Hepatocyte (in vitro differentiated cells): ENCODE measurements around the gene CTNNA1. TPM values are rescaled to one million over a fixed set of nuclear protein-coding genes. Genes with fewer than 3 reads are reported as not detected.

Experiments used
- DNase-seq: peaks from one replicate; pipeline ENCODE4 v3.0.0-alpha.2; 2016; ENCODE audit warnings: low spot score
- H2AFZ ChIP-seq: fragments of 200-600 bp; sonication (generic); 2 replicates; pipeline ENCODE4 v1.6.0; 2016; ENCODE audit warnings: antibody characterized with exemption, mild to moderate bottlenecking
- H3K27ac ChIP-seq: fragments of 200-600 bp; sonication (generic); 2 replicates; pipeline ENCODE4 v1.5.1; 2016; ENCODE audit warnings: mild to moderate bottlenecking
- H3K27me3 ChIP-seq: fragments of 200-600 bp; sonication (generic); 2 replicates; pipeline ENCODE4 v1.6.1; 2016
- H3K36me3 ChIP-seq: fragments of 200-600 bp; sonication (generic); replicated peaks from 2 replicates; pipeline ENCODE4 v1.5.1; 2016; ENCODE audit warnings: low read depth; ENCODE audit not compliant: insufficient read depth
- H3K4me1 ChIP-seq: fragments of 200-600 bp; sonication (generic); 2 replicates; pipeline ENCODE4 v1.5.1; 2016; ENCODE audit warnings: mild to moderate bottlenecking, moderate library complexity; ENCODE audit not compliant: insufficient read depth
- H3K4me2 ChIP-seq: fragments of 200-600 bp; sonication (generic); 2 replicates; pipeline ENCODE4 v1.6.0; 2016
- H3K4me3 ChIP-seq: fragments of 200-600 bp; sonication (generic); 2 replicates; pipeline ENCODE4 v1.5.1; 2016; ENCODE audit warnings: mild to moderate bottlenecking
- H3K79me2 ChIP-seq: fragments of 200-600 bp; sonication (generic); 2 replicates; pipeline ENCODE4 v1.6.0; 2017; ENCODE audit warnings: mild to moderate bottlenecking
- H3K9me2 ChIP-seq: fragments of 200-600 bp; sonication (generic); replicated peaks from 2 replicates; pipeline ENCODE4 v1.6.0; 2017; ENCODE audit warnings: mild to moderate bottlenecking; ENCODE audit not compliant: insufficient read depth
- H3K9me3 ChIP-seq: fragments of 200-600 bp; sonication (generic); 2 replicates; pipeline ENCODE4 v1.5.1; 2016; ENCODE audit warnings: low read depth, mild to moderate bottlenecking
- H4K20me1 ChIP-seq: fragments of 200-600 bp; sonication (generic); 2 replicates; pipeline ENCODE4 v1.6.0; 2016; ENCODE audit warnings: mild to moderate bottlenecking; ENCODE audit not compliant: insufficient read depth, poor library complexity, severe bottlenecking
- CTCF ChIP-seq: fragments of 200-600 bp; sonication (generic); IDR thresholded peaks from 2 replicates; pipeline ENCODE4 v1.5.1; 2016; ENCODE audit warnings: antibody characterized with exemption, mild to moderate bottlenecking; ENCODE audit not compliant: poor library complexity
- EZH2 ChIP-seq: fragments of 200-600 bp; sonication (generic); IDR thresholded peaks from 2 replicates; pipeline ENCODE4 v1.6.1; 2016; ENCODE audit warnings: antibody characterized with exemption, mild to moderate bottlenecking, borderline replicate concordance
- EZH2phosphoT487 ChIP-seq: fragments of 200-600 bp; sonication (generic); IDR thresholded peaks from one replicate; pipeline ENCODE4 v1.6.1; 2018; ENCODE audit warnings: antibody characterized with exemption, mild to moderate bottlenecking, low read depth, moderate library complexity; ENCODE audit not compliant: unreplicated experiment, severe bottlenecking
- WGBS: methylation state at CpG from one replicate; pipeline ENCODE4 v1.1.6; 2016; ENCODE audit warnings: low lambda C conversion rate; ENCODE audit errors: missing lambda C conversion rate; 5-methylcytosine and 5-hydroxymethylcytosine counted together
- polyA plus RNA-seq: library from polyadenylated mRNA; unstranded; fragments of >200 nt; fragmentation: Nextera tagmentation; extraction: Ambion mirVana; gene quantifications from 2 replicates; pipeline ENCODE4 v1.2.1, GENCODE V29; 2016
- total RNA-seq: library from RNA; depleted of rRNA; stranded (reverse); fragments of >200 nt; gene quantifications from 2 replicates; pipeline ENCODE4 v1.2.3, GENCODE V29; 2014

CTNNA1 gene
- total and polyA plus RNA-seq, 2 experiments from 2014 or later, result 152 to 349 TPM

DNA sequence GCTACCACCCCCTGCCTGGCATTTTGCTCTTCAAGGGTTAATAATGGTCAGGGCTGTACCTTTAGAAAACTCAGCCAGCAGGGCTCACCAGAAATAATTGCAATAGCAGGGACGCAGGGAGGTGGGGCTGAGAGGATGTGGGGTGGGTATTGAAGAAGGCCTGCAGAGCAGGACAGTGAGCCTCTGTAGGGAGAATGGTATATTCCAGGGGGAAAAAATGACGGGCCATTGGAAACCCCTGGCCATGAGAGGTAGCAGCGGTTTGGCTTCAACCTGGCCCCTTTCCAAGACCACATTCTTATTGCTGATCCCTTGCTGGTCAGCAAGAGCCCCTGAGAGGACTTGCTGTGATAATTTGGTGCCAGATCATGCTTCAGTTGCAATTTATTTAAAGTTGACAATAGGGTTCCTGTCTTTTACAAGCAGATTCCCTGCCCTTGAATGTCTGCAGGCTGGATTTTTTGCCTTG, 36.7 kb upstream of the CTNNA1 start:
- no peaks in the 10 kb centered on the region for H3K36me3 ChIP-seq
- WGBS, result 21% methylated on average over 3 of the region's 3 CpGs
- H3K9me3 ChIP-seq, result no peaks in the 10 kb centered on the region
- no peaks in the 10 kb centered on the region for H3K79me2 ChIP-seq
- H3K27ac ChIP-seq, result peak overlapping the region; percentile 12
- H3K9me2 ChIP-seq, result no peaks in the 10 kb centered on the region
- no peaks in the 10 kb centered on the region for H4K20me1 ChIP-seq
- no peaks in the 10 kb centered on the region for H3K27me3 ChIP-seq
- no peak for TF ChIP-seq EZH2phosphoT487
- TF ChIP-seq EZH2, result no peak
- TF ChIP-seq CTCF, result no peak
- no peak overlapping the region for H3K4me3 ChIP-seq
- no peak overlapping the region for H2AFZ ChIP-seq
- peaks cover 7% of the 10 kb centered on the region for H3K4me1 ChIP-seq
- no peak for DNase-seq
- H3K4me2 ChIP-seq, result no peak overlapping the region

- TF ChIP-seq CTCF (no peak), EZH2 (no peak), EZH2phosphoT487 (no peak)
- H3K4me1 ChIP-seq, result peaks cover 7% of the 10 kb centered on the region
- no peak overlapping the region for H3K4me3 ChIP-seq
Observed at GRCh38 chr5:138717399-138717798, 35.8 kb upstream of the CTNNA1 start.

GRCh38 chr5:138719811-138720210, 33.4 kb upstream of the CTNNA1 start:
- no peaks in the 10 kb centered on the region for H3K79me2 ChIP-seq
- H3K4me3 ChIP-seq, result no peak overlapping the region
- H3K4me1 ChIP-seq, result peaks cover 14% of the 10 kb centered on the region
- H3K9me3 ChIP-seq, result no peaks in the 10 kb centered on the region
- no peak overlapping the region for H3K4me2 ChIP-seq
- H3K27me3 ChIP-seq, result no peaks in the 10 kb centered on the region
- H3K27ac ChIP-seq, result no peak overlapping the region
- H2AFZ ChIP-seq, result no peak overlapping the region
- H4K20me1 ChIP-seq, result no peaks in the 10 kb centered on the region
- no peak for DNase-seq
- TF ChIP-seq CTCF (no peak), EZH2phosphoT487 (no peak), EZH2 (no peak)
- no peaks in the 10 kb centered on the region for H3K36me3 ChIP-seq
- 85% methylated on average over 2 of the region's 2 CpGs for WGBS
- H3K9me2 ChIP-seq, result no peaks in the 10 kb centered on the region

More at GRCh38 chr5:138717399-138717798, 35.8 kb upstream of the CTNNA1 start:
- H3K9me3 ChIP-seq, result no peaks in the 10 kb centered on the region
- H3K79me2 ChIP-seq, result no peaks in the 10 kb centered on the region
- no peak overlapping the region for H2AFZ ChIP-seq
- DNase-seq, result no peak
- H4K20me1 ChIP-seq, result no peaks in the 10 kb centered on the region
- 91% methylated on average over 3 of the region's 3 CpGs for WGBS
- no peak overlapping the region for H3K4me2 ChIP-seq
- no peak overlapping the region for H3K27ac ChIP-seq
- no peaks in the 10 kb centered on the region for H3K36me3 ChIP-seq
- no peaks in the 10 kb centered on the region for H3K9me2 ChIP-seq
- H3K27me3 ChIP-seq, result no peaks in the 10 kb centered on the region

- Histone ChIP-seq H3K4me3 (no peak overlapping the region), H3K4me2 (no peak overlapping the region), H3K27ac (no peak overlapping the region), H3K27me3 (no peaks in the 10 kb centered on the region), H3K4me1 (peaks cover 22% of the 10 kb centered on the region), H3K9me2 (no peaks in the 10 kb centered on the region), H3K36me3 (no peaks in the 10 kb centered on the region), H3K9me3 (no peaks in the 10 kb centered on the region), H3K79me2 (no peaks in the 10 kb centered on the region), H4K20me1 (no peaks in the 10 kb centered on the region), H2AFZ (no peak overlapping the region)
- no peak for DNase-seq
- TF ChIP-seq CTCF (no peak), EZH2phosphoT487 (no peak), EZH2 (no peak)
- WGBS, result 91% methylated on average over 2 of the region's 2 CpGs
Observed at GRCh38 chr5:138720840-138721239, 32.4 kb upstream of the CTNNA1 start.
